SK-N-MC (cell line): Measurements from ENCODE around the gene TIMM23.

ENCODE experiments used
- DNase-seq: peaks from one replicate; pipeline ENCODE4 v3.0.0-alpha.2; 2011; ENCODE audit warnings: low read depth, low spot score
- H3K27ac ChIP-seq: fragments of 200-600 bp; sonication (generic); 2 replicates; pipeline ENCODE4 v1.5.1; 2016; ENCODE audit warnings: mixed run types
- H3K36me3 ChIP-seq: fragments of 200-600 bp; sonication (generic); 2 replicates; pipeline ENCODE4 v1.6.1; 2017; ENCODE audit warnings: antibody characterized with exemption, low read length, mixed read lengths; ENCODE audit not compliant: insufficient read depth
- H3K4me3 ChIP-seq: fragments of 200-600 bp; sonication (generic); 2 replicates; pipeline ENCODE4 v1.5.1; 2016
- H3K9ac ChIP-seq: fragments of 200-600 bp; sonication (generic); 2 replicates; pipeline ENCODE4 v1.8.0; 2017; ENCODE audit warnings: mixed run types, mixed read lengths; ENCODE audit not compliant: insufficient read length
- H3K9me3 ChIP-seq: fragments of 200-600 bp; sonication (generic); 2 replicates; pipeline ENCODE4 v1.6.1; 2017; ENCODE audit warnings: low read depth, mild to moderate bottlenecking, antibody characterized with exemption, low read length, moderate library complexity, mixed read lengths
- EZH2 ChIP-seq: fragments of 200-600 bp; sonication (generic); IDR thresholded peaks from one replicate; pipeline ENCODE4 v1.6.1; 2017; ENCODE audit warnings: antibody characterized with exemption
- FOXP2 ChIP-seq: optimal IDR thresholded peaks from 2 replicates; pipeline ENCODE3; 2011; ENCODE audit warnings: mild to moderate bottlenecking, moderate library complexity; ENCODE audit not compliant: insufficient read depth; ENCODE audit errors: extremely low read length, control extremely low read depth
- POLR2AphosphoS5 ChIP-seq: IDR thresholded peaks from 2 replicates; pipeline ENCODE4 v1.6.1; 2012; ENCODE audit warnings: mild to moderate bottlenecking, low read depth, low read length, borderline replicate concordance

Gene TIMM23

GRCh38 chr10:46014683-46015405 is 42.6 kb downstream of the TIMM23 start:
- no peak for DNase-seq
- Histone ChIP-seq H3K9ac (no peak overlapping the region), H3K27ac (no peak overlapping the region), H3K36me3 (peaks cover 12% of the 10 kb centered on the region), H3K9me3 (no peaks in the 10 kb centered on the region), H3K4me3 (no peak overlapping the region)
- TF ChIP-seq FOXP2 (no peak), POLR2AphosphoS5 (no peak), EZH2 (no peak)

- no peaks in the 10 kb centered on the region for H3K9me3 ChIP-seq
- TF ChIP-seq FOXP2: no peak
- TF ChIP-seq POLR2AphosphoS5: no peak
- no peak for TF ChIP-seq EZH2
- no peak overlapping the region for H3K4me3 ChIP-seq
- peaks cover 12% of the 10 kb centered on the region for H3K36me3 ChIP-seq
- no peak for DNase-seq
- H3K27ac ChIP-seq: no peak overlapping the region
- H3K9ac ChIP-seq: no peak overlapping the region
Measured at GRCh38 chr10:46016190-46016589, 43.9 kb downstream of the TIMM23 start.

GRCh38 chr10:46016811-46017210 is 44.5 kb downstream of the TIMM23 start:
- H3K36me3 ChIP-seq: peaks cover 12% of the 10 kb centered on the region
- TF ChIP-seq POLR2AphosphoS5 (no peak), FOXP2 (no peak), EZH2 (no peak)
- no peak overlapping the region for H3K27ac ChIP-seq
- H3K9ac ChIP-seq: no peak overlapping the region
- no peaks in the 10 kb centered on the region for H3K9me3 ChIP-seq
- no peak for DNase-seq
- no peak overlapping the region for H3K4me3 ChIP-seq

GRCh38 chr10:46017733-46018132 is 45.4 kb downstream of the TIMM23 start:
- Histone ChIP-seq H3K36me3 (peaks cover 8% of the 10 kb centered on the region; the same call in 1 of the 2 replicates), H3K4me3 (no peak overlapping the region), H3K9ac (no peak overlapping the region), H3K27ac (no peak overlapping the region), H3K9me3 (no peaks in the 10 kb centered on the region)
- DNase-seq: no peak
- no peak for TF ChIP-seq POLR2AphosphoS5
- no peak for TF ChIP-seq FOXP2
- TF ChIP-seq EZH2: no peak

GRCh38 chr10:46018453-46019176 is 46.3 kb downstream of the TIMM23 start:
- Histone ChIP-seq H3K9ac (no peak overlapping the region), H3K4me3 (no peak overlapping the region), H3K27ac (no peak overlapping the region), H3K9me3 (no peaks in the 10 kb centered on the region), H3K36me3 (peaks cover 4% of the 10 kb centered on the region; the same call in 1 of the 2 replicates)
- no peak for DNase-seq
- TF ChIP-seq FOXP2 (no peak), POLR2AphosphoS5 (no peak)

- Histone ChIP-seq H3K27ac (no peak overlapping the region), H3K9ac (no peak overlapping the region), H3K36me3 (peaks cover 4% of the 10 kb centered on the region; the same call in 1 of the 2 replicates), H3K9me3 (no peaks in the 10 kb centered on the region), H3K4me3 (no peak overlapping the region)
- TF ChIP-seq FOXP2 (no peak), EZH2 (no peak), POLR2AphosphoS5 (no peak)
- no peak for DNase-seq
Measured at GRCh38 chr10:46019177-46019528, 46.9 kb downstream of the TIMM23 start.

GRCh38 chr10:46019569-46020343 is 47.5 kb downstream of the TIMM23 start:
- no peak for DNase-seq
- Histone ChIP-seq H3K9me3 (no peaks in the 10 kb centered on the region), H3K27ac (no peak overlapping the region), H3K9ac (no peak overlapping the region), H3K36me3 (no peaks in the 10 kb centered on the region), H3K4me3 (no peak overlapping the region)
- TF ChIP-seq POLR2AphosphoS5 (no peak), FOXP2 (no peak), EZH2 (no peak)

GRCh38 chr10:46020344-46020657 is 48.0 kb downstream of the TIMM23 start:
- no peak for TF ChIP-seq FOXP2
- no peak for TF ChIP-seq EZH2
- TF ChIP-seq POLR2AphosphoS5: no peak
- Histone ChIP-seq H3K9ac (no peak overlapping the region), H3K4me3 (no peak overlapping the region), H3K9me3 (no peaks in the 10 kb centered on the region), H3K36me3 (no peaks in the 10 kb centered on the region), H3K27ac (no peak overlapping the region)
- DNase-seq: no peak
